Measurements from ENCODE around the gene MRPS23. TPM values are rescaled to one million over a fixed set of nuclear protein-coding genes. Genes with fewer than 3 reads are reported as not detected.

The MRPS23 gene
- total and polyA plus RNA-seq, 9 of the 15 experiments (the other 6 are each of a cell fraction or from before 2014, with no cell fraction given): 59.1 to 298 (median 98.8) TPM

- TF ChIP-seq ZNF121 (CRISPR knock-in tag; conservative IDR thresholded peaks at IDR 0.05): no peak
- no peak for TF ChIP-seq MCM2 (IDR thresholded peaks at IDR 0.05; ENCODE audit: low read depth)
- TF ChIP-seq IRF9 (tag; IDR thresholded peaks at IDR 0.05): no peak
- TF ChIP-seq XRCC3 (IDR thresholded peaks at IDR 0.05): no peak
- no peak for TF ChIP-seq CEBPB (tag; IDR thresholded peaks at IDR 0.05)
- no peak for TF ChIP-seq FOXA1 (IDR thresholded peaks at IDR 0.05; ENCODE audit: borderline replicate concordance)
- TF ChIP-seq SRF (CRISPR knock-in tag; IDR thresholded peaks at IDR 0.05): no peak
- TF ChIP-seq BCL6 (CRISPR knock-in tag; IDR thresholded peaks at IDR 0.05): no peak
- TF ChIP-seq ZNF224 (CRISPR knock-in tag; IDR thresholded peaks at IDR 0.05): no peak
- TF ChIP-seq CLOCK (CRISPR knock-in tag; IDR thresholded peaks at IDR 0.05; ENCODE audit: borderline replicate concordance): no peak
- no peak for TF ChIP-seq ATF7 (IDR thresholded peaks at IDR 0.05)
- TF ChIP-seq EWSR1 (IDR thresholded peaks at IDR 0.05; ENCODE audit: borderline replicate concordance, low read depth, partially characterized antibody): no peak
- no peak for TF ChIP-seq PYGO2 (tag; IDR thresholded peaks at IDR 0.05)
- TF ChIP-seq, protein P1, sequence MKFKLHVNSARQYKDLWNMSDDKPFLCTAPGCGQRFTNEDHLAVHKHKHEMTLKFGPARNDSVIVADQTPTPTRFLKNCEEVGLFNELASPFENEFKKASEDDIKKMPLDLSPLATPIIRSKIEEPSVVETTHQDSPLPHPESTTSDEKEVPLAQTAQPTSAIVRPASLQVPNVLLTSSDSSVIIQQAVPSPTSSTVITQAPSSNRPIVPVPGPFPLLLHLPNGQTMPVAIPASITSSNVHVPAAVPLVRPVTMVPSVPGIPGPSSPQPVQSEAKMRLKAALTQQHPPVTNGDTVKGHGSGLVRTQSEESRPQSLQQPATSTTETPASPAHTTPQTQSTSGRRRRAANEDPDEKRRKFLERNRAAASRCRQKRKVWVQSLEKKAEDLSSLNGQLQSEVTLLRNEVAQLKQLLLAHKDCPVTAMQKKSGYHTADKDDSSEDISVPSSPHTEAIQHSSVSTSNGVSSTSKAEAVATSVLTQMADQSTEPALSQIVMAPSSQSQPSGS (CRISPR knock-in tag; IDR thresholded peaks at IDR 0.05): no peak
- TF ChIP-seq BRF1 (IDR thresholded peaks at IDR 0.05; ENCODE audit: borderline replicate concordance, extremely low read depth, insufficient read length): no peak
- TF ChIP-seq PHF21A (IDR thresholded peaks at IDR 0.05; ENCODE audit: borderline replicate concordance, low read depth): no peak
- no peak for TF ChIP-seq HNRNPH1 (optimal IDR thresholded peaks at IDR 0.05; ENCODE audit: low read depth, low read length)
- H3K36me3 ChIP-seq (ENCODE audit: control insufficient read depth, insufficient read depth, low read length): no peaks in the 10 kb centered on the region
- H3K9me3 ChIP-seq (replicated peaks; ENCODE audit: control insufficient read depth, insufficient read depth, low read depth, low read length): no peaks in the 10 kb centered on the region
- no TSS peak for BruUV-seq (replicated peaks)
- H3K9ac ChIP-seq (ENCODE audit: insufficient read depth in 1 of 2, low read depth in 2 of 2, low read length in 2 of 2): no peak overlapping the region
- H3K4me1 ChIP-seq (replicated peaks in 1 of 2; ENCODE audit: control insufficient read depth in 2 of 2, insufficient read depth in 2 of 2, low read length in 2 of 2): peaks cover 0 to 5% of the 10 kb centered on the region in 2 experiments; a peak in 1 of 5 replicates
- H2AFZ ChIP-seq (ENCODE audit: low read depth, low read length): no peak overlapping the region
- H3K9me1 ChIP-seq (ENCODE audit: control insufficient read depth, insufficient read depth, low read length): no peaks in the 10 kb centered on the region
- ChIA-PET CTCF (ENCODE audit: low intra/inter-chr PET ratio) (no interaction called here), POLR2A (no interaction called here)
- WGBS (ENCODE audit: insufficient coverage, low coverage, missing lambda C conversion rate): 0% methylated on average over 5 of the region's 5 CpGs
- ATAC-seq (no peak), FAIRE-seq (no peak), DNase-seq (ENCODE audit: extremely low read depth in 1 of 4, low spot score in 3 of 4) (no peak)
- intact Hi-C loops (cut with micrococcal nuclease) (no loop called here), in situ Hi-C loops (cut with MboI) (no loop called here)
- no peaks in the 10 kb centered on the region for H3K79me2 ChIP-seq (ENCODE audit: control insufficient read depth, insufficient read depth, low read length)
- H3K27me3 ChIP-seq (ENCODE audit: control insufficient read depth in 2 of 2, insufficient read depth in 2 of 2, low read length in 2 of 2): peaks cover 31 to 58% of the 10 kb centered on the region in 2 experiments
- no peak overlapping the region for H3K4me2 ChIP-seq (ENCODE audit: insufficient read depth, low read length)
- H4K20me1 ChIP-seq (replicated peaks; ENCODE audit: control insufficient read depth, insufficient read depth, low read length): no peaks in the 10 kb centered on the region
- H3K27ac ChIP-seq (ENCODE audit: extremely low read depth, low read depth, low read length): no peak overlapping the region
- no peak overlapping the region for H3K4me3 ChIP-seq
These were observed 41.0 kb downstream of the MRPS23 start for GRCh38 chr17:57808882-57809281.

Data from K562 (cell line).